DMS153 (cell line): Measurements from ENCODE around the gene ADGRA3.

ENCODE experiments used
- DNase-seq: peaks from one replicate; lab custom pipeline; 2025; lab: John Stamatoyannopoulos, UW

Gene ADGRA3

GRCh38 chr4:22508376-22508775 lies 7.5 kb downstream of the ADGRA3 start:
- no peak for DNase-seq

DNA sequence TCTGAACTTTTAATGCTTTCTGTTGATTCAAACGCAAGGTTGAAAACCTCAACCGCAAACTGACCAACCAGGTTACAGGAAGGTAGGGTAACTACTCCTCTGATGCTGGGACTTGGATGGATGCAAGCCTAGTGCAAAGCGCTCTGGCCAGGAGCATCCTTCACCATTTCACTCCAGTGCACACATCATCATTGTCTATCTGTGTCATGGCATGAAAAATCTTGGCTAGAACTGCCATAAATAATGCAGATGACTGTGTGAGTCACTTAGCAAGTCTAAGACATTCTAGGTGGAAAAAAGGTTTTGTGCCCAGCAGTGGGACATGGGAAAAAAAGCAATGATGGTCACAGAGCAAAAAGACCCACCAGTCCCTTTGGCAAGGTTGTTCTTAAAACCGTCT lies 10.9 kb downstream of the ADGRA3 start:
- DNase-seq = no peak

GRCh38 chr4:22504447-22504846 lies 11.4 kb downstream of the ADGRA3 start:
- no peak for DNase-seq

GRCh38 chr4:22502895-22503814 lies 12.7 kb downstream of the ADGRA3 start:
- no peak for DNase-seq

GRCh38 chr4:22501715-22502095 lies 14.2 kb downstream of the ADGRA3 start:
- no peak for DNase-seq

DNA sequence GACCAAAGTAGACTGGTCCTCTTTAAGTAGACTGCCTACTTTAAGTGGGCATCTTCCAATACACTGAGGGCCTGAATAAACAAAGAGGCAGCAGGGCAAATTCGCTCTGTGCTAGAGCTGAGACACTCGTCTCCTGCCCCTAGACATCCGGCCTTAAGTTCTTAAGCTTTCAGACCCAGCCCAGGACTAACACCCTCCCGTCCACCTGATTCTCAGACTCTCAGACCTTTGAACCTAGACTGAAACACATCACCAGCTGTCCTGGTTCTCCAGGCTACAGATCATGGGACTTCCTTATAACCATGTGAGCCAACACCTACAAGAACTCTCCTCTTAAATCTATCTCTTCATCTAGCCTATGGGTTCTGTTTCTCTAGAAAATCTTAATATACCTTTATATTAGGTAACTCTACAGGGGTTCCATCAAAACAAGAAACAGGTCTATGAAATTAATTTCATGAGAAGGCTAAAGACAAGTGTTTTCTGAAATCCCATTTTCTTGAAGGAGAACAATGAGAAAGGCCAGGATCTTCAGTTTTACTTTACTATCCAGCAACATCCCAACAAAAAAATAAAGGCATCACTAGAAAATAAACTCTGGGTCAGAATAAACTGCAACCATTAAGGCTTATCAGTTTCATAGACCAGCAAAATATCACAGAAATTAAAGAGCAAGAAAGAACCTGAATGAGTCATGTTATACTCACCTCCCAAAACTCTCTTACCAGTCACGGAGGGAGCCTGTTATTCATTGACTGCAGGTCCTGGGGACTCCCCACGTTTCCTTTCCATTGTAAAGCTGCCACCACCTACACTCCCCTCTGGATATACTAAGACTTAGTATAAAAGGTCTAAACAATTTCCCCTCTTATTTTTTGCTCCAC lies 14.8 kb downstream of the ADGRA3 start:
- no peak for DNase-seq

DNA sequence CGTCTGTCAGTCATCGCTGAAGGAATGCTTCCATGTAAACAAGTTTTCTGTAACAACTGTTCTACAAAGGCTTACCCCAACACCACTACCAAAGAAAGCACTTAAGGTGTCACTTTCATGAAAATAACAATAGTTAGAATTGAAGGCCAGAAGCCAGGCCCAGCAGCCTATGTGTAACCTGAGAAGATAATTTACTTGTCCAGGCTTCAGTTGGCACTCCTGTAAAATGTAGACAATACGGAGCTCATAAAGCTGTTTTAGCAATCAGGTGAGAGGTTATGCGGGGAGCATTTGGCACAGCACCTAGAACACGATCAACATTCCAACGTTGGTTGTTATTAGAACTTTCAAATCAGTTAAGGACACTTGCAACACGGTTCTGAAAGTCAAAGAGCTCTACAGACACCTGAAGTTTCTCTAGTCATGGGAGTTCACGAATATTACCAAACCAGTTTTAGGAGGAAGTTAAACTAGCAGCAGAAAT lies 15.7 kb downstream of the ADGRA3 start:
- peak; percentile 42 for DNase-seq

GRCh38 chr4:22498866-22499265 lies 17.0 kb downstream of the ADGRA3 start:
- no peak for DNase-seq

DNA sequence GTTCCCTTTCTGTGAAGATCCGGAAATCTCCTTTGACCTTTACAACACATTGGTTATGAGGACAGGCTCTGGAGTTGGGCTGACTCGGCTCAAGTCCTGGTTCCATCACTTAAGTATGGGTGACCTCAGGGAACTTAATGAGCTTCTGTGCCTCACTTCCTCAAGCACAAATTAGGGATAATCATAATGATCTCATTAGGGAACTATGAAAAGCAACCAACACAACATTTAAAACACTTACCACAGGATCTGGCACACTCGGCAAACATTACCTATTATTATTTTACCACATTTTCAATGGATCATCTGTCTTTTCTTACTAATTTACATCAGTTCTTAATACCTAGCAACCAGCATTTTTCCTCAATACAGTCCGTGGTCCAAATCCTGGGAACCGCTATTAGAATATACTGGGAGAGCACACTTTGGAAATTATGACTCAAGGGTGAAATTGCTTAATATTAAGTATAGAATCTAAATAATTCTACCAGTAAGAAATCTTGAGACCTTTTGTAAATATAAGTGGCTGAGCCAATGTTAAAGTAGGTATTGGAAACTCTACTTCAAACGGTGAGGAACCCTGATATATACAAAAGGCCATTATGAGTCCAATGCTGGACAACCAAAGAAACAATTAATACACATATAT lies 19.6 kb downstream of the ADGRA3 start:
- no peak for DNase-seq

DNA sequence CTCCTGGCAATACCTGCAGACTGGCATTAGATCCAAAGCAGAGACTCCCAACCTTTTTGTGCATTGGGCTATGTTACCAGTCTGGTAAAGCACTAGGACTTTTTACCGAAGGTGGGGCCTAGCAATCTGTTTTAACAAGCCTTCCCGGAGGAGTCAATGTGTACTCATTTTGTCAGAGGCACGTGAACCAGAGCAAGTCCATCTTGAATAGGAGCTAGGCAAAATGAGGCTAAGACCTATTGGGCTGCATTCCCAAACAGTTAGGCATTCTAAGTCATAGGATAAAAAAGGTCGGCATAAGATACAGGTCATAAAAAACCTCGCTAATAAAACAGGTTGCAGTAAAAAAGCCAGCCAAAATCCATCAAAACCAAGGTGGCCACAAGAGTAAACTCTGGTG lies 22.3 kb downstream of the ADGRA3 start:
- no peak for DNase-seq

- no peak for DNase-seq
These were observed 22.9 kb downstream of the ADGRA3 start for GRCh38 chr4:22492987-22493386.

- no peak for DNase-seq
These were observed 23.9 kb downstream of the ADGRA3 start for GRCh38 chr4:22491939-22492338.

DNA sequence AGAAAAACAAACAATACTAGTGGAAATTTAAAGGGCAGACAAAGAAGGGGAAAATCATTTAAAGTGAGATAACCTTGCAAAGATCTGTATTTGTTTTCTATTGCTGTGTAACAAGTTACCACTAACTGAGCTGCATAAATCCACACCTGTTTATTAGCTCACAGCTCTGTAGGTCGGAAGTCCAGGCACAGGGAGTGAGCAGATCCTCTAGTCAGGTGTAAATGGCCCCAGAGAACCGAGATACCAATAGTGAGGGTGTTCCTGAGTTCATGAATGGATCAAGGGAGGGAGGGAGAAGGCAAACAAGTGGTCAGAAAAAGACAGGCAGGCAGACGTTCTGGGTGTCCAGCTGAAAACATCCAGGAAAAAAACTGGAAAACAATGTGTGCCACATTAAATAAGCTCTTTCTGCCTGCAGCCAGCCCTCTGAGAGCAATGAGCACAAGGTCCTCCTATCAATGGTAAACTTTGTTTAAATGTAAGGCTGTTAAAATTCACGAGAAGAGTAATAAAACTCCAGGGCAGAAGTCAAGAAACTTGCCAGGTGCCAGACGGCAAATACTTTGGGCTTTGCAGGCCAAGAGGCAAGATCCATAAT lies 25.0 kb downstream of the ADGRA3 start:
- DNase-seq = no peak

GRCh38 chr4:22488106-22488505 lies 27.8 kb downstream of the ADGRA3 start:
- DNase-seq = no peak

DNA sequence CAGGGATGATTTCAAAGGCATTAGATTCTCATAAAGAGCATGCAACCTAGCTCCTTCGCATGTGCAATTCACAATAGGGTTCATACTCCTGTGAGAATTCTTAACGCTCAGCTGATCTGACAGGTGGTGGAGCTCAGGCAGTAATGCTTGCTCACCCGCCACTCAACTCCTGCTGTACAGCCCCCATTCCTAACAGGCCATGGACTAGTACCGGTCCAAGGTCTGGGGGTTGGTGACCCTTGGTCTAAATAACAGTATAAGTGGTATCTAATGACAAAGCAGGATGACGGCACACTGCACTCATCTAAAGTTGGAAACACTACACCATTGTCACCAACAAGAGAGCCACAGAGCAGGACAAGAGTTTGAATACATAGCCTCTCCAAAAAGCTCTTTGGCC lies 28.5 kb downstream of the ADGRA3 start:
- DNase-seq = no peak

DNA sequence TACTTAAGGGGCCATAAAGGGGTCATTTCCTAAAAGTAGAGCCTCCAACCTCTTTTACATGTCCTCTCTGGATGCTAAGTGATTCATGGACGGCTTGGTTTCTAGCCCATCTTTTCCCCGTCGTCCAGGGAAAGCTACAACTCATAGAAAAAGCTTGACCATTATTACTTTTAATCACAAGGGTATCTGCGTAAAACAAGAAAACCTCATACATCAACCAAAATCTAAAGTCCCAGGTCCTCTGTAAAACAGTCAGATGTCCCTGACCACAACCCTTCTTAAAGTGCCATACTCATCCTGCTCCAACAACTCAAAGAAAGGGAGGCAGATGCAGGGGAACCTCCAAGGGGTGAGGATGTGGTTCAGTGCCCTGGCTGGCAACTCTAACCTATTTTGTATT lies 29.6 kb downstream of the ADGRA3 start:
- no peak for DNase-seq

DNA sequence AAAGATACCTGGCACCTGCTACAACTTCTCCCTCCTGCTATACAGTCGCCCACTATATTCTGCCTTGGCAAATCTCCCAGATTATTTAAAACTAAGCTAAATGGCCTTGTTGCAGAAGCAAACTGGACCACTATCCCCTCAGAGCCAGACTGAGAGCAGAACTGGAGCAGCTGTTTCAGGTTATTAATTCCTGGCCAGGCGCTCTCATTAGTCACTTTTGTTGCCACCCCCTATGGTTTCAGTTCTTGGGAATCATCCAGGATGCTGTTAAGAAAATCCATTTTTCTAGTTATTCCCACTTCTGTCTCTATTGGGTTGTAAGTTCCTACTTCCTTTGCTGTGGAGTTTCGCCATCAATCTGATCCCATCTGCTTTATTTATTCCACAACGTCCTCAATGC lies 30.1 kb downstream of the ADGRA3 start:
- no peak for DNase-seq

DNA sequence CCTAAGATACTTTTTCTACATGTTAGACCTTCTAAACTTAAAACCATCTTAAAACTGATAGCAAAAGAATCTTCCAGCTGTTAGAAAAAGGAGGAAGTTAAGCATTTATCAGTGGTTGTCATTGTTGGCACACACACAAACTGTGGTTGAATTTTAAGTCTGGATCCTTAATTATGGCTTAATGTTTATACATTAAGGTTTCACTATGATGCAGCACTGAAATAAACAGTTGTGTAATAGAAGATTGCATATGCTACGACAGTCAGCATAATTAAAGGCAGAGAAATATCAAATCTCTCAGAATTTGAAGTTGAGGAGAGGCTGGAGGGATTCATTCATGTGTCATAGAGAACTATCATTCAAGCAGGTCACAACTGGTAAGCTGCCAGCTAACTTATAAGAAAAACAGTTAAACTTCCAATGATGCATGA lies 32.3 kb downstream of the ADGRA3 start:
- DNase-seq = no peak

DNA sequence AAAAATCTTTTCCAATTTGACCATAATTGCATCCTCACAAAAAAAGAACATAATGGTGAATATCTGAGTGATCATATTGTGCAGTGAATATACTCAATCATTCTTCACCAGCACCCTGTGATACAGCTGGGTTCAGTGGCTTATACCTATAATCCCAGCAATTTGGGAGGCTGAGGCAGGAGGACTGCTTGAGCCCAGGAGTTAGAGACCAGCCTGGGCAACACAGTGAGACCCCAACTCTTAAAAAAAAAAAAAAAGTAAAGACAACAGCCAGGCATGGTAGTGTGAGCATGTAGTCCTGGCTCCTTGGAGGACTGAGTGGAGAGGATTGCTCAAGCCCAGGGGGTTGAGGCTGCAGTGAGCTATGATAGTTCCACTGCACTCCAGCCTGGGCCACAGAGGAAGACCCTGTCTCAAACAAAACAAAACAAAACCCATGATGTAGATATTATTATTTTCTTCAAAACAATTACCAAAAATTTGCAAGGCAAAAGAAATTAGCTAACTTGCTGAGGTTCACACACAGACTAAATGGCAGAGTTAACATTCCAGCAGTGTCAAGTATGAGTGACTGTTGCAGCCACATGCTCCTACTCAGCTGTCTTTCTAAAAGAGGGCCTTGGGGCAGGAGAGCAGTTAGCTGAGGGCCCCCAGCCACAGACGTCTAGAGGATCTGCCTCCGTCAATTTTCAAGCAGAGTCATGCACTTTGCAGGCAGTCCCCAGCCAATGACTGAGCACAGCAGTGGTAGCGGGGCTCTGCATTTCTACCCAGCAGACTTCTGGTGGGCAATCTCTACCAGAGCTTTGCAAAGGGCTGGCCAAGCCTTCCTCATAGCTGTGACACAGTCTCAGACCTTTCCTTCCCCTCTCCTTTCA lies 33.4 kb downstream of the ADGRA3 start:
- DNase-seq = no peak

- no peak for DNase-seq
These were observed 35.1 kb downstream of the ADGRA3 start for GRCh38 chr4:22480675-22481327.
